GM12891 (cell line): ENCODE measurements around the gene DBN1.
"Not testable (repeated sequence)": the region's sequence is repeated elsewhere in the genome, so short reads cannot be mapped to it uniquely, and the experiment has no call there.

ENCODE experiments used
- DNase-seq: peaks from one replicate; pipeline ENCODE4 v3.0.0; 2011; ENCODE audit warnings: low spot score; ENCODE audit not compliant: insufficient read length
- FAIRE-seq: peaks from 2 replicates; lab custom pipeline; 2011; peaks lifted over from hg19 to GRCh38; lab: Jason Lieb, UNC
- PAX5 ChIP-seq: IDR thresholded peaks from 2 replicates; pipeline ENCODE4 v1.6.1; 2011; ENCODE audit warnings: low read length, moderate library complexity, mild to moderate bottlenecking; ENCODE audit not compliant: insufficient read depth, severe bottlenecking
- POLR2A ChIP-seq: IDR thresholded peaks from 2 replicates; pipeline ENCODE4 v1.6.1; 2011; ENCODE audit warnings: low read depth, low read length, control low read depth
- POLR2AphosphoS5 ChIP-seq: IDR thresholded peaks from 2 replicates; pipeline ENCODE4 v1.6.1; 2011; ENCODE audit warnings: low read depth, low read length, control low read depth
- POU2F2 ChIP-seq: IDR thresholded peaks from 2 replicates; pipeline ENCODE4 v1.6.1; 2011; ENCODE audit warnings: low read depth, mild to moderate bottlenecking, control low read depth, low read length, moderate library complexity
- SPI1 ChIP-seq: IDR thresholded peaks from 2 replicates; pipeline ENCODE4 v1.6.1; 2011; ENCODE audit warnings: low read depth, low read length, control low read depth
- TAF1 ChIP-seq: IDR thresholded peaks from 2 replicates; pipeline ENCODE4 v1.6.1; 2011; ENCODE audit warnings: low read depth, low read length, control low read depth

DBN1 gene

GRCh38 chr5:177491983-177492746, 18.7 kb upstream of the DBN1 start:
- no peak for DNase-seq
- no peak for FAIRE-seq
- TF ChIP-seq TAF1 (no peak), POLR2A (no peak), POLR2AphosphoS5 (no peak), POU2F2 (no peak), SPI1 (no peak)

GRCh38 chr5:177491429-177491945, 18.1 kb upstream of the DBN1 start:
- TF ChIP-seq POLR2A (no peak), SPI1 (no peak), POLR2AphosphoS5 (no peak), POU2F2 (no peak), PAX5 (no peak), TAF1 (no peak)
- FAIRE-seq (no peak), DNase-seq (no peak)

GRCh38 chr5:177490992-177491391, 17.6 kb upstream of the DBN1 start:
- TF ChIP-seq POLR2AphosphoS5 (no peak), TAF1 (no peak), PAX5 (no peak), SPI1 (no peak), POLR2A (no peak), POU2F2 (no peak)
- FAIRE-seq (no peak), DNase-seq (no peak)

- TF ChIP-seq SPI1 (no peak), TAF1 (no peak), POLR2A (no peak), POU2F2 (no peak), PAX5 (no peak), POLR2AphosphoS5 (no peak)
- FAIRE-seq (no peak), DNase-seq (no peak)
Observed at GRCh38 chr5:177490311-177490991, 17.0 kb upstream of the DBN1 start.

- TF ChIP-seq POLR2AphosphoS5 (no peak), PAX5 (no peak), TAF1 (no peak), POLR2A (no peak), POU2F2 (no peak), SPI1 (no peak)
- DNase-seq (no peak), FAIRE-seq (no peak)
Observed at GRCh38 chr5:177489119-177489716, 15.8 kb upstream of the DBN1 start.

GRCh38 chr5:177487975-177488374, 14.5 kb upstream of the DBN1 start:
- DNase-seq (no peak), FAIRE-seq (no peak)
- TF ChIP-seq POLR2A (no peak), TAF1 (no peak), SPI1 (no peak), POLR2AphosphoS5 (no peak), POU2F2 (no peak), PAX5 (no peak)

- TF ChIP-seq POU2F2, result no peak
- no peak for TF ChIP-seq SPI1
- no peak for TF ChIP-seq POLR2AphosphoS5
- no peak for TF ChIP-seq POLR2A
- no peak for TF ChIP-seq TAF1
- TF ChIP-seq PAX5, result no peak
- FAIRE-seq (no peak), DNase-seq (no peak)
Observed at GRCh38 chr5:177487144-177487543, 13.7 kb upstream of the DBN1 start.

- DNase-seq (no peak), FAIRE-seq (no peak)
- no peak; the same call in 1 of the 2 replicates for TF ChIP-seq POLR2A
- TF ChIP-seq SPI1, result no peak
- no peak for TF ChIP-seq PAX5
- no peak for TF ChIP-seq TAF1
- no peak for TF ChIP-seq POU2F2
- TF ChIP-seq POLR2AphosphoS5, result no peak
Observed at GRCh38 chr5:177486256-177486655, 12.8 kb upstream of the DBN1 start.

- FAIRE-seq, result not testable (repeated sequence)
Observed at GRCh38 chr5:177485753-177486152, 12.3 kb upstream of the DBN1 start.

More at GRCh38 chr5:177485753-177486152, 12.3 kb upstream of the DBN1 start:
- DNase-seq, result not testable (repeated sequence)
